Midbrain (tissue), 1 donor: ENCODE data around the gene SSU72.
"Not testable (repeated sequence)": the region's sequence is repeated elsewhere in the genome, so short reads cannot be mapped to it uniquely, and the experiment has no call there.

Source experiments
- DNase-seq: peaks from one replicate; lab custom pipeline; 2025; lab: John Stamatoyannopoulos, UW

SSU72 gene

GRCh38 chr1:1540818-1541628, 33.6 kb downstream of the SSU72 start:
- no peak for DNase-seq

- DNase-seq: peak; percentile 72
These were observed 34.4 kb downstream of the SSU72 start, which contains the start of gene TMEM240 for GRCh38 chr1:1540090-1540817. Gene TMEM240, minus strand, starts transcription at chr1:1540624. Its CDS starts 278 bp downstream, at chr1:1540346.

GRCh38 chr1:1539310-1540089, 35.2 kb downstream of the SSU72 start:
- peak; percentile 15 for DNase-seq

GRCh38 chr1:1538989-1539309, 35.7 kb downstream of the SSU72 start:
- no peak for DNase-seq

- DNase-seq: no peak
These were observed 36.3 kb downstream of the SSU72 start for GRCh38 chr1:1538334-1538733.

GRCh38 chr1:1537626-1538250, 36.9 kb downstream of the SSU72 start:
- DNase-seq: no peak

GRCh38 chr1:1536938-1537546, 37.6 kb downstream of the SSU72 start:
- no peak for DNase-seq

GRCh38 chr1:1536019-1536937, 38.4 kb downstream of the SSU72 start:
- DNase-seq: no peak

GRCh38 chr1:1535201-1536018, 39.3 kb downstream of the SSU72 start:
- DNase-seq: no peak

- DNase-seq: no peak
These were observed 40.1 kb downstream of the SSU72 start for GRCh38 chr1:1534401-1535154.

GRCh38 chr1:1533894-1534291, 40.8 kb downstream of the SSU72 start:
- DNase-seq: not testable (repeated sequence)

- not testable (repeated sequence) for DNase-seq
These were observed 41.3 kb downstream of the SSU72 start for GRCh38 chr1:1533176-1533893.

GRCh38 chr1:1531947-1532346, 42.7 kb downstream of the SSU72 start:
- DNase-seq: no peak

GRCh38 chr1:1529936-1530335, 44.7 kb downstream of the SSU72 start:
- no peak for DNase-seq

- no peak for DNase-seq
These were observed 45.3 kb downstream of the SSU72 start for GRCh38 chr1:1529321-1529720.

GRCh38 chr1:1528301-1529267, 46.1 kb downstream of the SSU72 start:
- no peak for DNase-seq
